Skin epidermis (tissue), 12 donors: ENCODE measurements around the gene RHEX.

ENCODE experiments used
- H3K27ac ChIP-seq, 21 experiments: fragments of 200-600 bp; sonication (generic) in 11 of 21; one replicate each; pipeline ENCODE4 v1.5.0; 2020; ENCODE audit warnings: mild to moderate bottlenecking in 3 of 21, inconsistent platforms in 2 of 21, moderate library complexity in 2 of 21
- H3K4me3 ChIP-seq, 7 experiments: fragments of 200-600 bp; sonication (generic) in 2 of 7; one replicate each; pipeline ENCODE4 v1.5.0; 2020; ENCODE audit warnings: inconsistent platforms in 2 of 7, mild to moderate bottlenecking in 2 of 7, moderate library complexity in 1 of 7

Gene RHEX

DNA sequence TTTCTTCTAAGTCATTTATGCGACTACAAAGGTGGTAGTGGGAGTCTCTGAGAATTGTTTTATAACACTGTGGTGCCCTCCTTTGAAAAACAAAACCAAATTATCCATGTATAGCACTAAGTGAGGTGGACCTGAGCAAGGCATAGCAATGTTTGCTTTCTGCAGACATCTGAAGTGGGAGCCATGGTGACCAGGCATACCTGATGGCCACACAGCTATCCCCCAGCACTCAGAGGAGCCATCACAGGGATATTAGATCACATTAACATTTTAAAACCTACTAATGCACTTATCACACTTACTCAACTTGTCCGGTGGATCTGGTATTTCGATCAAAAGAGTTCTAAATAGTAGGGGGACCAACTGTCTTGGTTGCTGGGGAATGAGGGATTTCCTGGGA, 89.0 kb downstream of the RHEX start:
- Histone ChIP-seq H3K27ac (no peak overlapping the region), H3K4me3 (no peak overlapping the region)

DNA sequence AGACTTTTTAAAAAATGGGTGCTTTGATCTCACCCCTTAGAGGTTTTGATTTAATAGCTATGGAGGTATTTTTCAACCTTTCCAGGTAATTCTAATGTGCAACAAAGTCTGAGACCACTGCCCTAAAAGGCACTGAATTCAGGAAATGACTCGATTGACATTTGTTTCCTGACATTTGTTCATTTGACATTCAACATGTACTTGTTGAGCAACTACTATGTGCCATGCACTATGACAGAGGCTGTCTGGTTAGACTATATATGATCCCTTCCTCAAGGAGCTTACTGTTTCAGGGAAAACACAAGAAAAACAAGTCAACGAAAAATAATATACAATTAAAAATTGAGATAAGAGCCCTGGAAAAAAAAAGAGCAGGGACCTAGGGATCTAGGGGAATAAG, 89.8 kb downstream of the RHEX start:
- Histone ChIP-seq H3K27ac (no peak overlapping the region), H3K4me3 (no peak overlapping the region)

DNA sequence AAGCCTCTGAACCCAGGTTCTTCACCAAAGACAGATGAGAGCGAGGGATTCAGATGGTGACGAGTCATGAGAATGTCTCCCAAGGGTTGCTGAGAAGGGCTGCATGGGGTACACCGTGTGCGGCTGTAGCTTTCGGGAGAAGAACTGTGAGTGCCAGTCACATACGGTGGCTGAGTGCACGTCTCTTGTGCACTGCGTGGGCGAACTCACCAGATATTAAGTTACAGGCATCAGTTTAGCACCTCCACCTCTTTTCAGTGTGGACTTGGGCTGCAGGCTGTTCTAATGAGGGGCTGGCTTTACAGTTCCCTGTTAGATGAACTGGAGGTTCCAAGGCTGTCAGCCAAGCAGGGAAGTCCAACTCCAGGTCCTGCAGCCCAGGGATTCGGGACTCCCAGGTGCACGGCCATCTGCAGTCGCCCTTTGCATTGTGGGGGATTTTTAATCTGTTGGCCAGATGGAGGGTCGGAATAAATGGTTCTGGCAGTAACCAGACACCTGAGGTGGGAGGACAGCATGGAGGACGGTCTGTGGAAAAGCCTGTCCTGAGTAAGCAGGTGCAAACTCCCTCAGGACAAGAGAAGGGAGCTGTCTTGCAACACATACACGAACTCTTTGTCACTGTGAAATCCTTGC, 90.7 kb downstream of the RHEX start:
- H3K4me3 ChIP-seq, result no peak overlapping the region
- H3K27ac ChIP-seq, result no peak overlapping the region

DNA sequence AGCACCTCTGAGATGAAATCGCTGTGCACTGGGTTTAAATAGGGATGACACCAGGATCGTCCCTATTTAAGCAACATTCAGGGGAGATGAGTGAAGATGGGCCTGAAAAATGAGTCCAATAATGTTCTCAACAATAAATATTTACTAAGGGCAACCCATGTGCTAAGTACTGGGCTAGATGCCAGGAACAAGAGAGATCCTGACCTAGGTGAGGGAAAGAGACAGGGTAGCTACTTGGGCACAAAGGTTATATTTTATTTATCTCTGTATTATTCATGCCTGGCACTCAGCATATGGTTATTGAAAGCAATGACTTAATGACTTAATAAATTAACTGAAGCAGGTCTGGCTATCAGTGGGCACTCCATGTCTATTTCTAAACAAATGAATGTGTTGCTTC, 91.6 kb downstream of the RHEX start:
- H3K4me3 ChIP-seq, result no peak overlapping the region
- no peak overlapping the region for H3K27ac ChIP-seq

DNA sequence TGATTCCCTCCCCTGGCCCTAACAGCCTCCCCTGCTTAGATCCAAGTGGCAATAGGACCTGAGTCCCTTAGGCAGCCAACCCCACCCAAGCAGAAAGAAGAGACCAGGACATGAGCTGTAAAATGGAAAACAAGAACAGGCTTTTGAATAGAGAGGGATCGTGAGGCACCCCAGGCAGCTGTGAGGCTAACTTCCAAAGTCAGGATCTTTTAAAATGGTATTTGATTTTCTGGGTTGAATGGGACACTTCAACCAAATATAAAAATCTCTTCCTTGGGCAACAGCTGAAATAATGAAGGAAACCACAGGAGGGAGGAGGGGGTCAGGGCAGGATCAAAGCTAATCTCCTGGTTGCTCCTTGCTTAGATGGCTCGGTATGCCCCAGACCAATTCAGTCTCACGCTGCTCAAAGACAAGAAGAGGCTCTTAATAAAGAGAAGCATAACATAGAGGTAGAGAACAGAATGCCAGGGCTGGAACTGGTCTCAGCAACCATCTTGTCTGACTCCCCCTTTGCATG, 92.9 kb downstream of the RHEX start:
- no peak overlapping the region for H3K27ac ChIP-seq
- no peak overlapping the region for H3K4me3 ChIP-seq
